OCI-LY3 (cell line): ENCODE measurements around the gene PSMD5.

Experiments
- H2AFZ ChIP-seq: fragments of 200-600, 300-600 bp; shearing (Covaris generic); 2 replicates; pipeline ENCODE4 v1.6.0; 2014; ENCODE audit warnings: antibody characterized with exemption, low read depth, low read length
- H3K27ac ChIP-seq: fragments of 200-600, 300-600 bp; sonication (generic); 2 replicates; pipeline ENCODE4 v1.5.1; 2014; ENCODE audit warnings: mild to moderate bottlenecking, low read length, moderate library complexity, mixed read lengths
- H3K27me3 ChIP-seq: fragments of 200-600, 300-600 bp; sonication (generic); 2 replicates; pipeline ENCODE4 v1.6.1; 2014; ENCODE audit warnings: low read depth, low read length, mixed read lengths
- H3K36me3 ChIP-seq: fragments of 200-600, 300-600 bp; sonication (generic); replicated peaks from 2 replicates; pipeline ENCODE3; 2014; ENCODE audit warnings: low read depth, low read length, mixed read lengths
- H3K4me1 ChIP-seq: fragments of 300-600, 200-600 bp; sonication (generic); 2 replicates; pipeline ENCODE4 v1.6.1; 2014; ENCODE audit warnings: low read length, mixed read lengths
- H3K4me2 ChIP-seq: fragments of 200-600, 300-600 bp; sonication (generic); 2 replicates; pipeline ENCODE4 v1.6.1; 2014; ENCODE audit warnings: low read length, mixed read lengths
- H3K4me3 ChIP-seq: fragments of 300-600, 200-600 bp; sonication (generic); 2 replicates; pipeline ENCODE4 v1.5.1; 2014; ENCODE audit warnings: antibody characterized with exemption, mild to moderate bottlenecking, low read length, moderate library complexity
- H3K79me2 ChIP-seq: fragments of 300-600, 200-600 bp; shearing (Covaris generic); 2 replicates; pipeline ENCODE4 v1.6.1; 2014; ENCODE audit warnings: mild to moderate bottlenecking, low read length, mixed read lengths
- H3K9ac ChIP-seq: fragments of 300-600, 200-600 bp; shearing (Covaris generic); 2 replicates; pipeline ENCODE4 v1.6.0; 2014; ENCODE audit warnings: mild to moderate bottlenecking, low read length, moderate library complexity
- H3K9me3 ChIP-seq: fragments of 200-600, 300-600 bp; shearing (Covaris generic); 2 replicates; pipeline ENCODE4 v1.6.1; 2014; ENCODE audit warnings: low read length, mixed read lengths; ENCODE audit not compliant: insufficient read depth
- H4K20me1 ChIP-seq: fragments of 200-600, 300-600 bp; sonication (generic); 2 replicates; pipeline ENCODE4 v1.6.1; 2016; ENCODE audit warnings: low read length, mixed read lengths; ENCODE audit not compliant: insufficient read depth
- EZH2phosphoT487 ChIP-seq: fragments of 200-600 bp; shearing (Covaris generic); IDR thresholded peaks from 2 replicates; pipeline ENCODE4 v1.6.1; 2018; ENCODE audit warnings: antibody characterized with exemption, mixed run types, low read depth
- TF ChIP-seq, protein P1 (sequence below): fragments of 200-600, 300-600 bp; sonication (generic); IDR thresholded peaks from 2 replicates; pipeline ENCODE4 v1.5.1; 2014; ENCODE audit warnings: antibody characterized with exemption, low read length, low read depth

PSMD5 gene

DNA sequence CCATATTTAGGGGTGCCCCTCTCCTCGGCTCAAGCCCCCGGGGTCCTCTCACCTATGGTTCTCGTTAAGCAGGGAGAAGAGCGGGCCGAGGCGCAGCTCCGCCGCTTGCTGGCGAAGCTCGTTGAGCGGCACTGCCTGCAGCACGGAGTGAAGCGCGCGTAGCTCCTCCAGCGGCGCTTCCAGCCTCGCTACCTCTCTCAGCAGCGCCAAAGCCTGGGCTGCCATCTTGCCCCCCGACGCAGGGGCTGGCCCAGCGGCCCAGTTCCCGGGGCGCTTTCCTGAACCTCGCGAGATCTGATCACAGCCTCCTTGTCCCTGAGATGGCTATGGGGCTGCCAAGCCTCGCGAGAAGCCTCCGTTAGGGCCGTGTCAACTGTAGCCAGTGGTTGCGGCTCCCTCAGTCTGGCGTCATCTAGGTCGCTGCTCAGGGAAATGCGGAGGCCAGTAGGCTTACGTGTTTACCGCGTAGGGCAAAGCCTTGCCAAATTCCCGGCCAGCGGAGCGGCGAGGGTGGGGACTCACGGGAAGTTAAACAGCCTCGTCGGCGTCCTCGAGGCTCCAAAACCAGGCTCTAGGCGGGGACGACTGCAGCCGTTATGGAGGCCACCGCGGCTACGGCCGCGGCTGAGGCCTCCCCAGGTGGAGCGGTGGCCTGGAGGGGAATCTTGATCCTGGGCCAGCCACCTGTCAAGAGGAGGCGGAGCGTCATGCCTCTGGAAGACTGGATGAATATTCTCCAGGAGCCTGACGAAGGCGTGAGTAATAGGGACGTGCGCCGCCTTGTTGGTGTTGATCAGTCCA lies at the start of gene PSMD5:
PSMD5 (minus strand) TSS at position 238 of the 801 bp plus-strand sequence; CDS start at position 225, 13 bp downstream.
- Histone ChIP-seq H2AFZ (peak within 1 kb of the TSS; percentile 90), H3K9me3 (no peaks in the 10 kb centered on the region), H3K79me2 (peaks cover 77% of the 10 kb centered on the region), H3K4me2 (peak within 1 kb of the TSS; percentile 92), H3K4me1 (peaks cover 18% of the 10 kb centered on the region), H3K9ac (peak within 1 kb of the TSS; percentile 97), H4K20me1 (peaks cover 4% of the 10 kb centered on the region; the same call in 1 of the 2 replicates), H3K27ac (peak within 1 kb of the TSS; percentile 70), H3K4me3 (peak within 1 kb of the TSS; percentile 92), H3K27me3 (no peaks in the 10 kb centered on the region), H3K36me3 (peaks cover 36% of the 10 kb centered on the region)
- TF ChIP-seq, protein P1, sequence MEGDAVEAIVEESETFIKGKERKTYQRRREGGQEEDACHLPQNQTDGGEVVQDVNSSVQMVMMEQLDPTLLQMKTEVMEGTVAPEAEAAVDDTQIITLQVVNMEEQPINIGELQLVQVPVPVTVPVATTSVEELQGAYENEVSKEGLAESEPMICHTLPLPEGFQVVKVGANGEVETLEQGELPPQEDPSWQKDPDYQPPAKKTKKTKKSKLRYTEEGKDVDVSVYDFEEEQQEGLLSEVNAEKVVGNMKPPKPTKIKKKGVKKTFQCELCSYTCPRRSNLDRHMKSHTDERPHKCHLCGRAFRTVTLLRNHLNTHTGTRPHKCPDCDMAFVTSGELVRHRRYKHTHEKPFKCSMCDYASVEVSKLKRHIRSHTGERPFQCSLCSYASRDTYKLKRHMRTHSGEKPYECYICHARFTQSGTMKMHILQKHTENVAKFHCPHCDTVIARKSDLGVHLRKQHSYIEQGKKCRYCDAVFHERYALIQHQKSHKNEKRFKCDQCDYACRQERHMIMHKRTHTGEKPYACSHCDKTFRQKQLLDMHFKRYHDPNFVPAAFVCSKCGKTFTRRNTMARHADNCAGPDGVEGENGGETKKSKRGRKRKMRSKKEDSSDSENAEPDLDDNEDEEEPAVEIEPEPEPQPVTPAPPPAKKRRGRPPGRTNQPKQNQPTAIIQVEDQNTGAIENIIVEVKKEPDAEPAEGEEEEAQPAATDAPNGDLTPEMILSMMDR: no peak
- no peak for TF ChIP-seq EZH2phosphoT487

DNA sequence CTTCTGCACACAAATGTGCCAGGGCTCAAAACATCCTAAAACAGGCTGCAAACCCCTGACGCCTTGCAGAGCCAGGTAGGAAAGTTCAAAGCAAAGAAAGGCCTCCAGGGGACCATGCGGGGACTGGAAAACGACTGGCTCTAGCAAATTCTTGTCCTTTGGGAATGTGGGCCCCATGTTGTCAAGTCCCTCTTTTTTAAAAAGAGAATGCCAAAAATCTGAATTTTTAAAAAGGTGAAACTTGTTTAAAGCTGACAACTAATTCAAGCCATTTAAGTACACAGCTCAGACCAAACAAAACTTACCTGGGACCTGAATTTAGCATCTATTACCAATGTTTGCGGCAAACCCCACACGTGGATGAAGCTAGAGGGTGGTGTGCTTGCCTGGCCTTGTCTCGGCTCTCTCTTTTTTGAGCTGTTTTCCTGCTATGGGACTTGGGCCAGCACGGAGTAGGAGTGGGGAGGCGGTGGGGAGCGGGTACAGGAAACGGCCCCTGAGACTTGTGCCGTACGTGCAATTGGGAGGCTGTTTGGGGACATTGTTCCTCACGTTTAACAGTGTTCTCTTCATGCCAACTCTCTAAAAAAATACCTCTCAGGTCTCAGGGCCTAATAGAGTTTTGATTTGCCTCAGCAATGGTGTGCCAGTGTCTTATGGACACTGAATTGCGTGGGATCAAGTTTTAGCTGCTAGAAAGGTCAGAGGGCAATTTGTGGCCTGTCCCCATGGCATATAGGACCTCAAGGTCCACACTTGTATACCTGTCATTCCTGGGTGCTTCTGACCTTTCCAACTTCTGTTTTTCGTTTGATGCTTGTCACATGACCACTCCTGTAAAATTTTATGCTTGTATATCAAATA lies 49.4 kb upstream of the PSMD5 start:
- no peaks in the 10 kb centered on the region for H4K20me1 ChIP-seq
- peak overlapping the region; percentile 17; the same call in 1 of the 2 replicates for H2AFZ ChIP-seq
- H3K27me3 ChIP-seq: no peaks in the 10 kb centered on the region
- H3K4me2 ChIP-seq: peak overlapping the region; percentile 63
- no peaks in the 10 kb centered on the region for H3K9me3 ChIP-seq
- TF ChIP-seq, protein P1: no peak
- TF ChIP-seq EZH2phosphoT487: no peak
- H3K9ac ChIP-seq: peak overlapping the region; percentile 63
- peak overlapping the region; percentile 15 for H3K4me3 ChIP-seq
- H3K79me2 ChIP-seq: no peaks in the 10 kb centered on the region
- H3K27ac ChIP-seq: peak overlapping the region; percentile 96
- H3K36me3 ChIP-seq: no peaks in the 10 kb centered on the region
- peaks cover 58% of the 10 kb centered on the region for H3K4me1 ChIP-seq

DNA sequence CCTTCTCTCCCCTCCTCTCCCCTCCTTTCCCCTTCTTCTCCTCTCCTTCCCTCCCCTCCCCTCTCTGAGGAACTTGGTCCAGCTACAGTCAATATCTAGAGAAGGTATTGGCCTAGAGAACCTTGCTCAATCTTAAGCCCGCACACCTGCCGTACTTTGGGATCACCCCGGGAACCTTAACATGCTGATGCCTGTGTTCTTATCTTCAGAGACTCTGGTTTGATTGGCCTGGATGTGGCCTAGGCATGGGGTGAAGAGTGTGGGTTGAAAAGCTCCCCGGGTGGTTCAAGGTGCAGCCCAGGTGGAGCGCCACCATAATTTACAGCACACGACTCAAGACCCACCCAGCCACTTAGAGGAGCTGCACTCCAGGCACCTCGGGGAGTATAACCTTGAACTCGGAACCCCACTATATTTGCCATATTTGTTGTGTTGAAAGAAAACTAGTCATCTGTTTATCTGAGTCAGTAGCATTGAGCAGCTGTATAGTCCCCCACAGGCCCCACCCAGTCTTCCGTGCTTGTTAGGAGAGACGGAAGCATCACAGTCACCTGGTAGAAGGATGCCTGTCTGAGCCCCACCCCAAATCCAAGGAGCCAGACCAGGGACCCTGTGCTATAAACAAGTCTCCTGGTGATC lies 48.6 kb upstream of the PSMD5 start:
- no peak overlapping the region for H2AFZ ChIP-seq
- H3K4me2 ChIP-seq: peak overlapping the region; percentile 63
- H3K9ac ChIP-seq: peak overlapping the region; percentile 63

More for the DNA sequence above, 48.6 kb upstream of the PSMD5 start:
- Histone ChIP-seq H3K9me3 (no peaks in the 10 kb centered on the region), H3K27ac (peak overlapping the region; percentile 96), H4K20me1 (no peaks in the 10 kb centered on the region), H3K79me2 (no peaks in the 10 kb centered on the region), H3K4me1 (peaks cover 55% of the 10 kb centered on the region), H3K27me3 (no peaks in the 10 kb centered on the region), H3K36me3 (no peaks in the 10 kb centered on the region), H3K4me3 (peak overlapping the region; percentile 15; the same call in 1 of the 2 replicates)
- TF ChIP-seq, protein P1: no peak
- TF ChIP-seq EZH2phosphoT487: no peak
